ENCODE measurements around the gene CCDC69.
"Not testable (repeated sequence)": the region's sequence is repeated elsewhere in the genome, so short reads cannot be mapped to it uniquely, and the experiment has no call there.

CCDC69 gene

GRCh38 chr5:151186052-151186451 lies 37.8 kb downstream of the CCDC69 start:
- DNase-seq, result no peak

GRCh38 chr5:151184316-151185042 lies 39.4 kb downstream of the CCDC69 start:
- DNase-seq, result no peak

GRCh38 chr5:151183456-151184245 lies 40.2 kb downstream of the CCDC69 start:
- no peak for DNase-seq

- DNase-seq, result no peak
Observed at GRCh38 chr5:151182976-151183375, 40.9 kb downstream of the CCDC69 start.

GRCh38 chr5:151182524-151182900 lies 41.4 kb downstream of the CCDC69 start:
- no peak for DNase-seq

- no peak for DNase-seq
Observed at GRCh38 chr5:151181818-151182523, 41.9 kb downstream of the CCDC69 start.

- DNase-seq, result no peak
Observed at GRCh38 chr5:151180291-151180690, 43.6 kb downstream of the CCDC69 start.

GRCh38 chr5:151179489-151179840 lies 44.4 kb downstream of the CCDC69 start:
- DNase-seq, result no peak

GRCh38 chr5:151178777-151179488 lies 45.0 kb downstream of the CCDC69 start:
- DNase-seq, result no peak

- DNase-seq, result no peak
Observed at GRCh38 chr5:151178372-151178771, 45.5 kb downstream of the CCDC69 start.

GRCh38 chr5:151176268-151176667 lies 47.6 kb downstream of the CCDC69 start:
- DNase-seq, result not testable (repeated sequence)

- no peak for DNase-seq
Observed at GRCh38 chr5:151174612-151175101, 49.2 kb downstream of the CCDC69 start.

GRCh38 chr5:151173711-151174611 lies 49.9 kb downstream of the CCDC69 start:
- DNase-seq, result no peak

GRCh38 chr5:151171529-151171928 lies 52.4 kb downstream of the CCDC69 start:
- DNase-seq, result no peak

GRCh38 chr5:151168602-151169344 lies 55.1 kb downstream of the CCDC69 start:
- DNase-seq, result no peak

GRCh38 chr5:151167022-151167421 lies 56.9 kb downstream of the CCDC69 start:
- no peak for DNase-seq

GRCh38 chr5:151164687-151165392 lies 59.1 kb downstream of the CCDC69 start:
- DNase-seq, result peak; percentile 31 to 63

- DNase-seq, result no peak
Observed at GRCh38 chr5:151162776-151163175, 61.1 kb downstream of the CCDC69 start.

GRCh38 chr5:151159649-151160373 lies 64.1 kb downstream of the CCDC69 start:
- DNase-seq, result no peak

GRCh38 chr5:151158287-151158661 lies 65.6 kb downstream of the CCDC69 start:
- no peak for DNase-seq
